ENCODE measurements around the gene RNF17. TPM values are rescaled to one million over a fixed set of nuclear protein-coding genes. Genes with fewer than 3 reads are reported as not detected.

Gene RNF17
- total RNA-seq, 1 donor, result not detected

- no peak for TF ChIP-seq CTCF (IDR thresholded peaks at IDR 0.05; ENCODE audit: insufficient read depth, low read length)
- no peak for DNase-seq (ENCODE audit: low read depth)
- no peak overlapping the region for H3K4me3 ChIP-seq (ENCODE audit: low read depth, low read length)
Observed at GRCh38 chr13:24900507-24900906, 136.5 kb downstream of the RNF17 start.

- peak; percentile 9 for DNase-seq (ENCODE audit: low read depth)
- TF ChIP-seq CTCF (IDR thresholded peaks at IDR 0.05; ENCODE audit: insufficient read depth, low read length), result no peak
- H3K4me3 ChIP-seq (ENCODE audit: low read depth, low read length), result no peak overlapping the region
Observed at GRCh38 chr13:24905242-24905641, 141.3 kb downstream of the RNF17 start.

- TF ChIP-seq CTCF (IDR thresholded peaks at IDR 0.05; ENCODE audit: insufficient read depth, low read length), result no peak
- no peak overlapping the region for H3K4me3 ChIP-seq (ENCODE audit: low read depth, low read length)
- DNase-seq (ENCODE audit: low read depth), result no peak
Observed at GRCh38 chr13:24906268-24906667, 142.3 kb downstream of the RNF17 start.

GRCh38 chr13:24910502-24911132, 146.6 kb downstream of the RNF17 start:
- peak; percentile 7 for DNase-seq (ENCODE audit: low read depth)

GRCh38 chr13:24911133-24911908, 147.4 kb downstream of the RNF17 start:
- no peak overlapping the region for H3K4me3 ChIP-seq (ENCODE audit: low read depth, low read length)
- peak; percentile 32 for DNase-seq (ENCODE audit: low read depth)
- no peak for TF ChIP-seq CTCF (IDR thresholded peaks at IDR 0.05; ENCODE audit: insufficient read depth, low read length)

More at GRCh38 chr13:24910502-24911132, 146.6 kb downstream of the RNF17 start:
- H3K4me3 ChIP-seq (ENCODE audit: low read depth, low read length), result no peak overlapping the region
- TF ChIP-seq CTCF (IDR thresholded peaks at IDR 0.05; ENCODE audit: insufficient read depth, low read length), result no peak

GRCh38 chr13:24916464-24916863, 152.5 kb downstream of the RNF17 start:
- no peak for TF ChIP-seq CTCF (IDR thresholded peaks at IDR 0.05; ENCODE audit: insufficient read depth, low read length)
- no peak for DNase-seq (ENCODE audit: low read depth)
- no peak overlapping the region for H3K4me3 ChIP-seq (ENCODE audit: low read depth, low read length)

Measured in fibroblast of the aortic adventitia (primary cell).